GM21447 (cell line): Measurements from ENCODE around the gene SLC29A1.
"Not testable (repeated sequence)": the region's sequence is repeated elsewhere in the genome, so short reads cannot be mapped to it uniquely, and the experiment has no call there.

ENCODE experiments used
- ATAC-seq: cut with Tn5 transposase; IDR thresholded peaks from one replicate; pipeline ENCODE4 v1.9.1; 2021; ENCODE audit not compliant: unreplicated experiment

SLC29A1 gene

DNA sequence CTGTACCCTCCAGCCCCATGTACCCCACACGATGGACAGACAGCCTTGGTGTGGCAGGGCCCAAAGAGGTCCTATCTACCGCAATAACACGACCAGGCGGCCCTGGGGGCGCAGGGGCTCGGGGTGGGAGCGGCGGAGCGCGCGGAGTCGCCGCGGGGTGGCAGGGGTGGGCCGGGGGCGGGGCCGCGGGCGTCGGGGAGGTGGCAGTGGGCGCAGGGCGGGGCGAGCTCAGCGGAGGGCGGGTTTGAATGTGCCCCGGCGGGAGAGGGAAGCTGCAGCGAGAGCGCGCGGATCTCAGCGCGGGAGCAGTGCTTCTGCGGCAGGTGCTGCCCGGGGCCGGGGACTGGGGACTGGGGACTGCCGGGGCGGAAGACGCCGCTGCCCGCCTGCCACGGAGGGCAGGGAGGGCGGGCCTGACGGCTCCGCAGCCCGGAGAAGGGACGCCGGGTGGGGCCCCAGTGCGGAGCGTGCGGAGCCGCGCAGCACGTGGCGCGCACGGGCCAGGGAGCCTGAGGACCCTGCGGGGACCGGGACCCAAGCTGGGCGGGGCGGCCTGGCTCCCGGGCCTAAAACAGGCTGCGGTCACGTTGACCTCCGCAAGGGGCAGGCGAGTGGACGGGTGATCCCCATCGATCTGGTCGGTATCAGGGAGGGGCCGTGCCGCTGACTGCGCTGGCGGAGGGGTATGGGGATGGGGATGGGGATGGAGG is at the start of gene SLC29A1:
TSS of gene SLC29A1 (plus strand) at position 277 of the 710 bp plus-strand sequence. CDS start 3,719 bp downstream, outside the sequence.
- ATAC-seq, result peak; percentile 48

DNA sequence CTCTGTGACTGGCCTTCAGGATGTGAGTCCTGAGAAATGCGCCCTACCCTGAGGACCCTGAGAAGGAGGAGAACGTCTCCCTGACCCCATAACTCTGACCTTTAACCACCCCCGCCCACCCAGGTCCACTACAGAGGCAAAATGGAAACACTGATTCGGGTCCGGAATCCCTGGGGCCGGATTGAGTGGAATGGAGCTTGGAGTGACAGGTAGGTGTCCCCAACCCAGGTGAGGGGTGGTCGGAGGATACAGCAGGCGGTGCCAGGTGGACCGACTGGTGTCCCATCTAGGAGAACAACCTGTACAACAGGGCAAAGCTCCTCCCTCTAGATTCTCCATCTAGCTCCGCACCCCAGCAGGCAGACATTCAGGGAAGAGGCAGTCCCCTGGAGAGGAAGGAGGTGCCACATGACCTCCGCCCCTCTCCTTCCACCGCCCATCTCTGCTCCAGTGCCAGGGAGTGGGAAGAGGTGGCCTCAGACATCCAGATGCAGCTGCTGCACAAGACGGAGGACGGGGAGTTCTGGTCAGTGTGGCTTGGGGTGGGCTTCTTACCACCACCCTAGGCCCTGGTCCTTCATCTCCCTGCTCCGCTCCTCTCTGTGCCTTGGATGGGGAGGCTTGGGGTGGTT is 47.1 kb upstream of the SLC29A1 start:
- no peak for ATAC-seq

DNA sequence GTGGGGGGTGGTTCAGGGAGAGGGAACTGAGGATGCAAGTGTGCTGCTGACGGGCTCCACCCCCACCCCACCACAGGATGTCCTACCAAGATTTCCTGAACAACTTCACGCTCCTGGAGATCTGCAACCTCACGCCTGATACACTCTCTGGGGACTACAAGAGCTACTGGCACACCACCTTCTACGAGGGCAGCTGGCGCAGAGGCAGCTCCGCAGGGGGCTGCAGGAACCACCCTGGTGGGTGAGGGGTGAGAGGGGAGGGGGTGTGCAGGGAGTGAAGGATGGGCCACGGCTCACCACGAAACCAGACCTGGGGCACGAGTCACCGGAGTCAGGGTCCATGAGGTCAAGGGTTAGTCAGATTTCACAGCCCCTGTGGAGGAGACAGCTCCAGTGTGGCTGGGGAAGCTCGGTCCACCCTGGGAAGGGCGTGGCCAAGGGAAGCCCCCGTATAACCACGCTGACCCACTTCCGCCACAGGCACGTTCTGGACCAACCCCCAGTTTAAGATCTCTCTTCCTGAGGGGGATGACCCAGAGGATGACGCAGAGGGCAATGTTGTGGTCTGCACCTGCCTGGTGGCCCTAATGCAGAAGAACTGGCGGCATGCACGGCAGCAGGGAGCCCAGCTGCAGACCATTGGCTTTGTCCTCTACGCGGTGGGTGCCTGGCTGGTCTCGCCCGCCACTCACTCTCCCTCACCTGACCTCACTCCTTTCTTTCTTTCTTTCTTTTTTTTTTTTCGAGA is 46.5 kb upstream of the SLC29A1 start:
- peak; percentile 65 for ATAC-seq

DNA sequence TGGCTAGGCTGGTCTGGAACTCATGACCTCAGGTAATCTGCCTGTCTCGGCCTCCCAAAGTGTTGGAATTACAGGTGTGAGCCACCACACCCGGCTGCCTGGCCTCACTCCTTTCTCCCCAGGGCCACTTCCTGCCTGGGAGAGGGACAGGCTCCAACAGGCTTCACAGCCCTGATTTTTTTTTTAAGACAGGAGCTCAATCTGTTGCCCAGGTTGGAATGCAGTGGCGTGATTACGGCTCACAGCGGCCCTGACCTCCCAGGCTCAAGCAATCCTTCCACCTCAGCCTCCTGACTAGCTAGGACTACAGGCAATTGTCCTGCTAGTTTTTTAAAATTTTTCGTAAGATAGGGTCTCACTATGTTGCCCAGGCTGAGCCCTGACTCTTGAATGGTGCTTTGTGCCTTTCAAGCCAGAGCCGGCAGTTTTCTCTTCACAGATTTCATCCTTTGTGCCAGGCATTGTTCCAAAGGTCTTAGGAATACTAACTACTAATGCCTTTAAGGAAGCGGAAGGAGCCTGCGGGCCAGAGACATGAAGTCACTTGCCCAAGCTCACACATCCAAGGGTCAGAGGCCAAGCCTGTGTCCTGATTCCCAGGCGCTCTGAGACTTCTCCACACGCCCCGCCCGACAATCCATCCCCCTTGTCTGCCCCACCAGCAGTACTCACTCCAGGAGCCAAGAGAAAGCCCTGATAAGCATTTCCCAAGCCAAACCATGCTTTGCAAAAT is 45.5 kb upstream of the SLC29A1 start:
- ATAC-seq, result no peak

DNA sequence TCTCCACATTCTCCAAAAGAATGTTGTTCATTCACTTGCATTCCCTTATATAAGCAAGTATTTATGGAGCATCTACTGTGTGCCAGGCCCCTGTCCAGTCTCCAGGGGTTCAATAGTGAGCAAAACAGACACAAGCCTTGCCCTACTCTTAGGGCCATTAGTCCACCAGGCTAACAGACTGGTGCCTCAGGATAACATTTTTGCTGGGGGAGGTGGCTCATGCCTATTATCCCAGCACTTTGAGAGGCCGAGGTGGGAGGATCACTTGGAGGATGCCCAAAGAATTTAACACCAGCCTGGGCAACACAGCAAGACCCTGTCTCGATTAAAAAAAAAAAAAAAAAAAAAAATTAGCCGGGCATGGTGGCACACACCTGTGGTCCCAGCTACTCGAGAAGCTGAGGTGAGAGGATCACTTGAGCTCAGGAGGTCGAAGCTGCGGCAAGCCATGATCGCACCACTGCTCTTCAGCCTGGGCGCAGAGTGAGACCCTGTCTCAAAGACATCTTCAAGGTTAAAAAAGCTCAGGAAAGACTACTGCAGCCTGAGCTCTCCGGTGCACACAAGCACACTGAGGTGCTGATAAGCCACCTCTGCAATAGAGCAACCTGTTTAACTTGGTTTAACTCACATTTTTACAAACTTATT is 44.8 kb upstream of the SLC29A1 start:
- no peak for ATAC-seq

DNA sequence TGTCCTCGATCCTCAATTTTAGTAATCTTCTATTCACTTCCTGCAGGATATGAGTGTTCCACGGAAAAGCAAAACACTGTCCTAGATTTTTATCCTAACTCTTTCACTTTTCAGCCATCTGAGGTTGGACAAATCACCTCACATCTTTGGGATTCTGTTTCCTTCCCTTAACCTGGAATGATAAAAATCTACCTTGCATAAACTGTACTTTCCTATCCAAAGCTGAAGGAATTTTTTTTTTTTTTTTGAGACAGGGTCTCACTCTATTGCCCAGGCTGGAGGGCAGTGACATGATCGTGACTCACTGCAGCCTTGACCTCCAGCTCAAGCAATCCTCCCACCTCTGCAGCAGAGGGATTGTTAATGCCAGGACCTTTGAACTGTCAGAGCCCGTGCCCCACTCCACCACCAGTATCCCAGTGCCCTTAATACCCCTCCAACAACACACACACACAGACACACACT is 44.3 kb upstream of the SLC29A1 start:
- ATAC-seq, result no peak

DNA sequence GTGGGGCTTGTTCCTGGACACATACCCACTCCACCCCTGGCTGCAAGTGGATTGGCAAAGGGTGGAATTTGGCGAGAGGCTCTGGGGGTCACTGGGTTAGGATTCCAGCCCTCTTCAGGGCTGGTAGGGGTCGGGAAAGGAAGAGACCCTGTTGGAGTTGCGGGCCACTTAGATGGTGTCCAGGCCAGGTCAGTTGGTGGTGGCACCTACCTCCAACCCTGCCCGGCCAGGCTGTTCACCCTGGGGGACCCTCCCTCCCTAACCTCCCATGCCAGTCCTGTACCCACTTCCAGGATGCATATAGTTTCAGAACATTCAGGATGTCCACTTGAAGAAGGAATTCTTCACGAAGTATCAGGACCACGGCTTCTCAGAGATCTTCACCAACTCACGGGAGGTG is 43.7 kb upstream of the SLC29A1 start:
- ATAC-seq, result no peak

DNA sequence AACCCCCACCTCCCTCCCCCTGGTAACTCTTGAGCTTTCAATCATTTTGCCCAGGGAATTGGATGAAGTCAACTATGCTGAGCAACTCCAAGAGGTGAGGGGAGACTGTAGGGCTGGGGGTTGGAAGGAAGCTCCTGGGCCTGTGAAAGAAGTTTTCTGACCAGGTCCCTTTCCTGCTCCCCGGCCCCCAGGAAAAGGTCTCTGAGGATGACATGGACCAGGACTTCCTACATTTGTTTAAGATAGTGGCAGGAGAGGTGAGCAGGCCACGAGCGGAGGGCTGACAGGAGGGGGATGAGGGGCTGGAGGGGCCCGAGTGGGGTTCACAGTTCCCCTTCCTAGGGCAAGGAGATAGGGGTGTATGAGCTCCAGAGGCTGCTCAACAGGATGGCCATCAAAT is 43.0 kb upstream of the SLC29A1 start:
- ATAC-seq, result no peak

DNA sequence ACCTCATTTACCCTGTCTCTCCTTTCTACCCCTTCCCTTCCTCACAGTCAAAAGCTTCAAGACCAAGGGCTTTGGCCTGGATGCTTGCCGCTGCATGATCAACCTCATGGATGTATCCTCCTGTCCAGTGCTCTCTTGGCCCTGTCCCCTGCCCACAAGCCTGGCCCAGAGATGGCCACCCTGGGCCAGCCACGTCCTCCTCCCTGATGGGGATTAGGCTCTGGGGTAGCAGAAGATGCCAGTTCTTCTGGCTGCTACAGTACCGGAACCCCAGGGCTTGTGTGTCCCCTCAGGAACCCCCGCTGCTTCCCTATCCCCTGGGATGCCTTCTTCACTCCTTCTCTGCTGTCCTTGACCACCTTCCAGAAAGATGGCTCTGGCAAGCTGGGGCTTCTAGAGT is 42.5 kb upstream of the SLC29A1 start:
- ATAC-seq, result no peak

DNA sequence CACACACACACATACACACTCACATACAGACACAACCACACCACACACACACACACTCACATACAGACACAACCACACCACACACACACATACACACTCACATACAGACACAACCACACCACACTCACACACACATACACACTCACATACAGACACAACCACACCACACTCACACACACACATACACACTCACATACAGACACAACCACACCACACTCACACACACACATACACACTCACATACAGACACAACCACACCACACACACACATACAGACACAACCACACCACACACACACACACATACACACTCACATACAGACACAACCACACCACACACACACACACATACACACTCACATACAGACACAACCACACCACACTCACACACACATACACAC is 41.6 kb upstream of the SLC29A1 start:
- ATAC-seq, result not testable (repeated sequence)

DNA sequence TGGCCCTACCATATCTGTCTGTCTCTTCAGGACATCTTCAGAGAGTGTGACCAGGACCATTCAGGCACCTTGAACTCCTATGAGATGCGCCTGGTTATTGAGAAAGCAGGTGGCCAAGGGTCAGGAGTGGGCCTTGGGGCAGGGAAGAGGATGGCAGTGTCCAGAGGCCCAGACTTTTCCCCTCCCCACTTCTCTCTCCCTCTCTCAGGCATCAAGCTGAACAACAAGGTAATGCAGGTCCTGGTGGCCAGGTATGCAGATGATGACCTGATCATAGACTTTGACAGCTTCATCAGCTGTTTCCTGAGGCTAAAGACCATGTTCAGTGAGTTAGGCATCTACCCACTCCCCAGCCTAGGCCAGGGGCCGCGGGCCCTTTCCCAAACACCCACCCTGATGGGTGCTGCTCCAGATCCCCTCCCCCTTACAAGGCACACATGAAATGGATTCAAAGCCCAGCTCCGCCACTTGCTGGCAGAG is 40.4 kb upstream of the SLC29A1 start:
- ATAC-seq, result no peak

DNA sequence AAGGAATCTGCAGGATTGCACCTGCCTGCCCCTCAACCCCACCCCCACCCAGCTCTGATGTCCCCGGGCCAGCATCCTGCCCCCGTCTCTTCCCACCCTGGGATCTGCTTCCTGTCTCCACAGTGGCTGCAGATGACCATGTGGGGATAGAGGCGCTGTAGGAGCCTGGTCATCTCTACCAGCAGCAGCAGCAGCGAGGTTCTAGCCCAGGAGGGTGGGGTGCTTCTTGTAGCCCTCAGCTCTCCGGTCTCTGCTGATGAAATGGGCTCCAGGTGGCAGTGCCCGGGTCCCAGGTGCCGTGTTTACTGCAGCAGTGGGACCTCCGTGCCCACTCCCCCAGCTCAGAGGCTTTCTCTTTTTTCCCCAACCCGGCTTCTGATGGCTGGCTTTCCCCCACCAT is 39.6 kb upstream of the SLC29A1 start:
- no peak for ATAC-seq

DNA sequence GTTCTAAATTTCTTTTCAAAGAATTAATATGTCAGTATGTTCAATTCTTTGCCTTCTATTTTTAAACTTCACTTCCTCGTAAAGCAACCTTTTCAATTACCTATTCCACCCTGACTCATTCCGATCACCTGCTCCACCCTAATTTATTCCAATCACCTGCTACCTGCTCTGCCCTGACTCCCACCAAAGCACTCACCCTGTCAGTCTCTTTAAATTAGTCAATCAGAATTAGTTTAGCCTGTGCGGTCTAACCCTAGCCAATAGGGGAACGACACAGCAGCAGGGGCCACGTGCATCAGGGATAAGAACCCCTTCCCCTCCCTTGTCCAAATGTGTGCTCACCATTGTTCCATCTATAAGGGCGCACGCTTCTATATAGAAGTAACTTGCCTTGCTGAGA is 38.0 kb upstream of the SLC29A1 start:
- not testable (repeated sequence) for ATAC-seq

DNA sequence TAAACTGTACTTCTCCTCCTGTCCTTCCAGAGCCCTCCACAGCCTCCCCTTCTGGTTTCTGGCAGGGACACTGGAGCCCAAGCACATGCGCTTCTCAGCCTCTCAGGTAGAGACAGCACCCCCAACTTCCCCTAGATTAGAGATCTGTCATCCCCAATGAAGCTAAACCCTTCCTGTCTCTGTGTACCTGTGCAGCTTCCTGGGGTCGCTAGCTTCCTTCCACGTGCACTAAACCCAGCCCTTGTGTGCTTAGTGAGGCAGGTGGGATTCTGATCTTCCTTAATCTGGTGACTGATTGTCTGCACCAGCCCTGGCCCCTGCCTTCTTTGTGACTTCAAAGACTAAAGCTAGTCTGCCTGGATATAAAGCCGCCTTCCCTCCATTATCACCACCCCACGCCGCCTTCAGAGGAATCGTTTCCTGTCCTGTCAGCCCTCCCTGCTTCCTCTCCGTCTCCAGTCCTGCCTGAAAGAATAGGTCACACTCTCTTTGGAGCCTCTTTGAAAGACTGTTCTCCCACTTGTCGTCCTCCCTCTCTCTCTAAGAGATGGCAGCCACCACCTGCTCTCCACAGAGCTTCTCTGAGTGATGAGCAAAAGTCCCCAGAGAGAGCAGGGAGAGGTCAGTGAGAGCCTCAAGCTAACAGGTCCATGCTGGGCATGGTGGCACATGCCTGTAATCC is 37.3 kb upstream of the SLC29A1 start:
- no peak for ATAC-seq

DNA sequence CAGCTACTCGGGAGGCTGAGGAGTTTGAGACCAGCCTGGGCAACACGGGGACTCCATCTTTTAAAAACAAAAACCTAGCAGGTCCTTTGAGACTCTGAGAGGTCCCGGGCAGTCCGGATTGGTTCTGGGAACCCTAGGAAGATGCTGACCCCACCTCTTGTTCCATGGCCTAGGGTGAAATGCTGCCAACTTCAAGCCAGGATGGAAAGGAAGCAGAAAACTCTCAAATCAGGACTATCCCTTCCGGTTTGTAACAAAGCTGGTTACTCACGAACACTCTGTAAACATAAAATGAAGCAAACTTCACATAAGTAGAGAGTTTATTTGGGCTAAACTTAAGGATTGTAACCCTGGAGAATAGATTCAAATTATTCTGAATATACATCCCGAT is 36.8 kb upstream of the SLC29A1 start:
- no peak for ATAC-seq

DNA sequence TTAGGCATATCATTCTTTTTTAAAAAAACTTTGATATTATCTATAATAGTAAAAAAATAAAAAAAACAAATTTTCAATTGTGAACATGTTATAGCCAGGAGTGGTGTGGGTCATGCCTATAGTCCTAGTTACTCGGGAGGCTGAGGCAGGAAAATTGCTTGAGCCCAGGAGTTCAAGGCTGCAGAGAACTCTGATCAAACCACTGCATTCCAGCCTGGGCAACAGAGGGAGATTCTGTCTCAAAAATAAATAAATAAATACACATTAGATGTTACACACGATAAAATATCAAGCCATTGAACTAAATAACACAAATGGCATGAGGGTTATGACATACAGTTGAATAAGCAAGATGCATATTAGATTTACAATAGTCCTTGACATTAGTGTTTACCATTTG is 34.6 kb upstream of the SLC29A1 start:
- ATAC-seq, result no peak

DNA sequence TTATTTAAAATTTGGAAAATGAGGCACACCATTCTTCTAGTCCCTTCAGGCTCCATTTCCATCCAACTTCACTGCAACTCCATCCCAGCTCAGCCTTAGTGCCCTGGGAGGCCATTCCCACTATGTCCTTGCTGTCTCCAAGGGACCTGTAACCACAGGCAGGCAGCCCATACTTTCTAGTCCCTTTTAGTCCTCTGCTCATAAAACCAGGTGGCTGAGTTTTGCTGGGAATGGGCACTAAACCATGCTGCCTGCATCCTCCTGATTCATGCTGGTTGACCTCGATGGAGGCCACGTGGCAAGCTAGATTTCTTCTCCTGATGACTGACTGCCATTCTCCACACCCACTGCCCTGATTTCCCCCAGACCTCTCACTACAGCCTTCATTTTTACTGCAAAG is 34.1 kb upstream of the SLC29A1 start:
- ATAC-seq, result no peak

DNA sequence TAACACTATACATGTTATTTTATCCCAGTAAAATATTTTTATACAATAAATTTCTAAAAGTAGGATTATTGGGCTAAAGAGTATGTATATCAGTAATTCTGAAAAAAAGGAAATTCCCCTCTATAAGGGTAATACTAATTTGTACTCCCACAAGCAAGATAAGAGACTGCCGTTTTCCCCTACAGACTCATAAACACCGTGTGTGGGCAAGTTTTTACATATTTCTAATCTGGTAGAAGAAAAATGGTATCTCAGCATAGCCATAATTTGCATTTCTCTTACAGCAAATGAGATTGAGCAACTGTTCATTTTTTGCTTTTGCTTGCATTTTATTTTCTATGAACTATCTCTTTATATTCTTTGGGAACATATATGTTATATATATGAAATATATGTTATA is 32.7 kb upstream of the SLC29A1 start:
- ATAC-seq, result no peak

DNA sequence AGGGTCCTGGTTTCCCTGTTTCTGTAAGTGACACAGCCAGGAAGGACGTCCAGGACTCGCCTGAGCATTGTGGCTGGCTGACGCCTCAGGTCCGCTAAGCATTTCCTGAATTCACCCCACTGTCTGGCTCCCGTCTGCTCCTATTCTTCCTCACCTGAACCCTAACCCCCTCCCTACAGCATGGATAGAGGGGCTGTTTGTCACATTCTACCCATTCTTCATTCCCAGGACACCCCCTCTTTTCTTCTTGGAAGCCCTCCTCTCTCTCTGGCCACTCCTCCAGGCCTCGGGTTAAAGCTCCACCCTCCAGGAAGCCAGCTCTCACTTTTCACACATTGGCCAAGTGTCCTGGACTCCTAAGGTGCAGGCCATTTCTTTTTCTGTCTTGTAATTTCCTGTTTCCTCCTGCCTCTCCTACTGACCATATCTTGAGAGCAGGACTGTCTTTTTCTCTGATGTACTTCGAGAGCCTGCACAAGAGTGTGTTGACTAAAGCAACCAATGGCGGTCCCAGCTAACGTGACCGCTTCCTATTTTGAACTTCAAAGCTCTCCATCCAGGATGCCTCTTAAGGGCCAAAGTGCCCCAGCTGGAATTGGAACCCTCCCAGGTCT is 30.9 kb upstream of the SLC29A1 start:
- ATAC-seq, result no peak
